GM12875 (cell line): ENCODE data around the gene CCDC34.

Experiments
- H3K4me3 ChIP-seq: one replicate; pipeline ENCODE4 v1.5.1; 2011; ENCODE audit warnings: low read depth, low read length, control low read depth
- CTCF ChIP-seq: IDR thresholded peaks from 2 replicates; pipeline ENCODE4 v1.5.1; 2011; ENCODE audit warnings: low read depth, mild to moderate bottlenecking, control low read depth, inconsistent platforms, low read length, moderate library complexity, borderline replicate concordance; ENCODE audit not compliant: insufficient read depth

Gene CCDC34

GRCh38 chr11:27408246-27408800, 45.3 kb upstream of the CCDC34 start:
- no peak for TF ChIP-seq CTCF
- H3K4me3 ChIP-seq: no peak overlapping the region

DNA sequence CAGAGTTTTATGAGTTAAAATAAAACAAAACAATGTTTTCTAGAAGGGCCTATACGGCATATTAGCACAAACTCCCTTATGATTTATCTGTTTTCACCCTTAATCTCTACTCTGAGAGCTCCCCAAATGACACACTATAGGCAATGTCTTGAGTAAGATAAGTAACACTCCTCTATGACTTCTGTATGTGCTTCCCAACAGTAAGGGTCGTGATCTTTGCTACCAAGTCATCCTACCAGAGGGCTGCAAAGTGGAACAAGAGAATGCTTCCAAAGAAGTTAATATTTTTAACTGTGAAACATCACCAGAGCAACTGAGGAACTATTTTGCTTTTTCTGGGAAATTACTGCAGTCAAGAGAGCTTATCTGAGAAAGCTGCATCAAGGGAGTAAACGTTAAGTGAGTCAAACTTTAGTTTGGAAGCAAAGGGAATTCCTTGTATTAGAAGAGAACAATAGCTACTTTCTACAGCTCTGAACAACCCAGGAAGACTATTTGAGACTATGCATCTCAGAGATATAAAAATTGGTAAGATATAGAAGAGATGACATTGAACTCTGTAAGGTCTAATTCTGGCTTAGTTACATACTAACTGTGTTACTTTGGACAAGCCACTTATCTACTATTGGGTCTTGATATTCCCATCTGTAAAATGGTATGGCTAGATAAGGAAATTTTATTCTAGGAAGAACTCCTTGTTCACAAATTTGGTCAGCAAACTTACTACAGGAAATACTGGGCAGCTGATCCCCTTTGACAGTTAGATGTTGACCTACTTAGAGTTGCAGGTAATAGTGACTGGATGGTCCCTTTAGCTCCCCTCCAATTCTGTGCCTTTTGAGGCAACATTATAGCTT, 43.7 kb upstream of the CCDC34 start:
- H3K4me3 ChIP-seq: no peak overlapping the region
- TF ChIP-seq CTCF: no peak

DNA sequence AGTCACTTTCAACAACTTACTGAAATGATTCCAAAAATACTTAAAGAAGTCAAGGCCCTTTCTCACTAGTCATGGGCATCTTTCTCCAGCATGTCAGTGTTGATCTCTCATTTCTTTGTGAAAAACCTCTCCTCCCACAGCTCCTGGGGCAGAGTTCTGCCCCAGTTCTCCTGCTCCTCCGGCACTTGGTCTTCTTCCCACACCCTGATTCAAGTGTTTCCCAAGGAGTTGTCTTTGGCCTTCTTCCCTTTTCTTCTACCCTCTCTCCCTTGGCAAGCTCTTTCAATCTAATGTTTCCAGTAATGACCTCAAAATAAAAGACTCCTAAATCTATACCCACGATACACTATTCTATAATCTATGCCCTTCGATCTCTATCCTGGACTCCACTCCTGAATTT, 42.1 kb upstream of the CCDC34 start:
- H3K4me3 ChIP-seq: no peak overlapping the region
- TF ChIP-seq CTCF: no peak

DNA sequence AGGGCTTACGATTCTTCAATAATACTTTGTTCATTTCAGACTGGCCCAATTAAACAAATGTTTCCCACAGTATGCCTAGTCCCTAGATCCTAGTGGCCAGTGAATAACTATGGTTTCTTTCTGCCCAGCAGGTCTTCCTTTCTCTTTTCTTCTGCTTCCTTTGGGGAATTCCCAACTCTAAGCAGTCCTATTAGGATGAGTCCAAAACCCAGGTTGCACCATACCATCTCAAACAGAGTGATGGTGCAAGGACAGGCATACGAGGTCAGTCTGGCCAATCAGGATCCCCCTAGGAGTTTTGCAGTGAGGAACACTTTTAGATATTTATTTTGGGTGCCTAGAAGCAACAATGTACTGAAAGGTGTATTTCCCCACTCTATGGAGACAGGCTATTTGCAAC, 41.4 kb upstream of the CCDC34 start:
- TF ChIP-seq CTCF: no peak
- H3K4me3 ChIP-seq: no peak overlapping the region

DNA sequence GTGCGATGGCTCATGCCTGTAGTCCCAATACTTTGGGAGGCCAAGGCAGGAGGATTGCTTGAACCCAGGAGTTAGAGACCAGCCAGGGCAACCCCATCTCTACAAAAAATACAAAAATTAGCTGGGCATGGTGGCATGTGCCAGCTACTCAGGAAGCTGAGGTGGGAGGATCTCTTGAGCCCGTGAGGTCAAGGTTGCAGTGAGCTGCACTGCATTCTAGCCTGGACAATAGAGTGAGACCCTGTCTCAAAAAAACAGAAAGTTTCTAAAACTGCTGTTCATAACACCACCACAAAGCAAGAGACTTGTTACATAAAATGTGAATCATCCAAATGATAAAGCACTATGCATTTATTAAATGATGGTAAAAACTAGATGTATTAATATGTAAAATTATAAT, 40.2 kb upstream of the CCDC34 start:
- no peak for TF ChIP-seq CTCF
- H3K4me3 ChIP-seq: no peak overlapping the region

DNA sequence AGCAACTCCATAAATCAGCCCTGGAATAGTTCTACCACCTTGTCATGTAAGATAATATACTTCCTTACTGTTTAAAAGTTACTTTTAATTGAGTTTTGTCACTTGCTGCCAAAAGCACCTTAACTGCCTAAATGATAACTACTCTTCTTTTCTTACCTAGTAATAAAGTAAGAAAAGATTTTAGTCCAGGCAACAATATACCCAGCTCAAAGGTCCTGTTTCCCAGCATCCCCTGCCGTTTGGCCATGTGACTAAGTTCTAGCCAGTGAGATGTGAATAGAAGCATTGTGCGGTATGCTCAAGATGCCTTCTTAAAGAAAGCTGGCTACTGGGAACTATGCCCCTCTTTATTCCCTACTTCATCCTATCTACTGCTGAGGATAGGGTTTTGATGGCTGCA, 39.4 kb upstream of the CCDC34 start:
- H3K4me3 ChIP-seq: no peak overlapping the region
- TF ChIP-seq CTCF: no peak

DNA sequence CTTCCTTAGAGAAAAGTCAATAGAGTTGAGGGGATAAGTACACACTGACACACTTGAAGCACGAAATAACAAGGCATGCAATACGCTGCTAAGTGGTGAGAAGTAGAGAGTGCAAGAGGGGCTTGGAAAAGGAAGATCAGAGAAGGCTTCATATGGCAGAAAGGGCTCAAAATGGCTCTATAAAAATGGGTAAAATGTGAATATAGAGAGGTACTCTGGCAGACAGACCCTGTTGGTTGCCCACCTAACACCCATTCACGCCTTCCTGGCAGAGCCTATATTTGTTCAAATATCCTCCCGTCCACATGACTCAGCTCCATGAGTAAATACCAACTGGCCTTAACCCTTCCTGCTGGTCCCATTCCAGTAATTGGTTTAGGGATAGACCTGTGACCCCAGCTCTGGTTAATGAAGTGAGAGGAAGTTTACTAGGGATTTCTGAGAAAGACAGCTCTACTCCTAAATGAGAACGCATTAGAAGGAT, 38.9 kb upstream of the CCDC34 start:
- TF ChIP-seq CTCF: no peak
- no peak overlapping the region for H3K4me3 ChIP-seq
